ENCODE data around the gene SPOCK3. TPM values are rescaled to one million over a fixed set of nuclear protein-coding genes. Genes with fewer than 3 reads are reported as not detected.

Gene SPOCK3
- polyA plus RNA-seq, 1 experiment, result not detected

DNA sequence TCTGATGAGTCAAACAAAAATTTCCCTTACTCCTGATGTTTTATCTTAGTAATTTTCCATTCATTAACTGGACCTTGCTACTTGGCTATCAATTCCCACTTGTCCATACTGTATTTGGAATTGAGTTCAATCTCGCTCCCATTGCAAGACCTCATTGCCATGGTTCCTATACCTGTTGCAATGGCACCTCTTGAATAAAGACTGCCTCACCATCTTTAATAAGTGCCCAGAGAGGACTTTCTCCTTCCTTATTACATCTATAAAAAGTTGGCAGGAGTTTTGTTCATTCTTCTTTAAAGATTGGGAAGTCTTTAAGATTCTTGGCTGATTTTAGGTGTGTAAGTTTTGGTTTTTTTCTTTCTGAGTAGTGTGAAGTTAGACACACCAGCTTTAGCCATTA, 397.4 kb downstream of the SPOCK3 start:
- Histone ChIP-seq H3K36me3 (ENCODE audit: control insufficient read depth, insufficient read depth, low read length) (no peaks in the 10 kb centered on the region), H3K27me3 (ENCODE audit: control insufficient read depth, insufficient read depth, low read length) (no peaks in the 10 kb centered on the region), H3K4me3 (ENCODE audit: low read depth, low read length) (no peak overlapping the region)
- DNase-seq (ENCODE audit: low read depth), result no peak
- ChIA-PET POLR2A (no interaction called here), CTCF (no interaction called here)
- TF ChIP-seq, protein P1, sequence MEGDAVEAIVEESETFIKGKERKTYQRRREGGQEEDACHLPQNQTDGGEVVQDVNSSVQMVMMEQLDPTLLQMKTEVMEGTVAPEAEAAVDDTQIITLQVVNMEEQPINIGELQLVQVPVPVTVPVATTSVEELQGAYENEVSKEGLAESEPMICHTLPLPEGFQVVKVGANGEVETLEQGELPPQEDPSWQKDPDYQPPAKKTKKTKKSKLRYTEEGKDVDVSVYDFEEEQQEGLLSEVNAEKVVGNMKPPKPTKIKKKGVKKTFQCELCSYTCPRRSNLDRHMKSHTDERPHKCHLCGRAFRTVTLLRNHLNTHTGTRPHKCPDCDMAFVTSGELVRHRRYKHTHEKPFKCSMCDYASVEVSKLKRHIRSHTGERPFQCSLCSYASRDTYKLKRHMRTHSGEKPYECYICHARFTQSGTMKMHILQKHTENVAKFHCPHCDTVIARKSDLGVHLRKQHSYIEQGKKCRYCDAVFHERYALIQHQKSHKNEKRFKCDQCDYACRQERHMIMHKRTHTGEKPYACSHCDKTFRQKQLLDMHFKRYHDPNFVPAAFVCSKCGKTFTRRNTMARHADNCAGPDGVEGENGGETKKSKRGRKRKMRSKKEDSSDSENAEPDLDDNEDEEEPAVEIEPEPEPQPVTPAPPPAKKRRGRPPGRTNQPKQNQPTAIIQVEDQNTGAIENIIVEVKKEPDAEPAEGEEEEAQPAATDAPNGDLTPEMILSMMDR (IDR thresholded peaks at IDR 0.05; ENCODE audit: insufficient read depth, low read depth, low read length), result no peak

DNA sequence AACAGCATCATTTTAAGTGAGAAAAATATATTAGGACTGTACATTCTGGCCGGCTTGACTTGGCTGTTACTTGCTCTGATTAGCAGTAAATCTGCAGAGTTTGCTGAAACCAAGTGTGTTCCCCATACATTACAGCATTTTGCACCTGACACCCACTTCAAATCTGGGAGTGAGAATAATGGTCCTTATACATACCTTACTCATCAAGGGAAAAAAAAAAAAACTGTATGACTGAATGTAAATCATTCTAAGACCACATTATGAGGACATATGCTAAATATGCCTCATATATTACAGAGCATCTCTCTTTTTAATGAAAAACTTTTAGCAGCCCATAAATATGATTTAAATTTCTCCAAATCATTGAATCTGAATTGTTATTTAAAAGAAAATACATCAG, 406.7 kb downstream of the SPOCK3 start:
- no peak for DNase-seq (ENCODE audit: low read depth)
- TF ChIP-seq, protein P1 (IDR thresholded peaks at IDR 0.05; ENCODE audit: insufficient read depth, low read depth, low read length), result no peak
- ChIA-PET CTCF (no interaction called here), POLR2A (no interaction called here)
- H3K27me3 ChIP-seq (ENCODE audit: control insufficient read depth, insufficient read depth, low read length), result no peaks in the 10 kb centered on the region
- no peak overlapping the region for H3K4me3 ChIP-seq (ENCODE audit: low read depth, low read length)
- no peaks in the 10 kb centered on the region for H3K36me3 ChIP-seq (ENCODE audit: control insufficient read depth, insufficient read depth, low read length)

DNA sequence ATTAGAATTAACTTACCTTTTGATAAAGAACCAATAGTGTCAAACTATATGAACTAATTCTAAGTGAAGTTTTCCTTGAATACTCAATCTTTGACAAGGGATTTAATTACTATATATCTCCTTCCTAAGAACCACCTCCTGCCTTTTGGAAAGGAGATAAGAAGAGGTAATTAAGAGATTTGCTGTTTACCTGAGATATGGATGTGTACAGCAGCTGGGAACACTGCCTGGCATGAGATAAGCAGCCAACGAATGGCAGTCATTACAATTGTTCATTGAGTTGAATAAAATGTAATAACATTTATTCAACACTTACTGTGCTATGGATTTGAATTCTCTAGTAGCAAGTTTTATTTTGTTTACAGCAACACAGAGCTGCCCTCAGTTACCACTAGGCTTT, 407.1 kb downstream of the SPOCK3 start:
- TF ChIP-seq, protein P1 (IDR thresholded peaks at IDR 0.05; ENCODE audit: insufficient read depth, low read depth, low read length), result no peak
- POLR2A ChIA-PET, result no interaction called here
- Histone ChIP-seq H3K27me3 (ENCODE audit: control insufficient read depth, insufficient read depth, low read length) (no peaks in the 10 kb centered on the region), H3K4me3 (ENCODE audit: low read depth, low read length) (no peak overlapping the region), H3K36me3 (ENCODE audit: control insufficient read depth, insufficient read depth, low read length) (no peaks in the 10 kb centered on the region)
- CTCF ChIA-PET, result no interaction called here
- no peak for DNase-seq (ENCODE audit: low read depth)

DNA sequence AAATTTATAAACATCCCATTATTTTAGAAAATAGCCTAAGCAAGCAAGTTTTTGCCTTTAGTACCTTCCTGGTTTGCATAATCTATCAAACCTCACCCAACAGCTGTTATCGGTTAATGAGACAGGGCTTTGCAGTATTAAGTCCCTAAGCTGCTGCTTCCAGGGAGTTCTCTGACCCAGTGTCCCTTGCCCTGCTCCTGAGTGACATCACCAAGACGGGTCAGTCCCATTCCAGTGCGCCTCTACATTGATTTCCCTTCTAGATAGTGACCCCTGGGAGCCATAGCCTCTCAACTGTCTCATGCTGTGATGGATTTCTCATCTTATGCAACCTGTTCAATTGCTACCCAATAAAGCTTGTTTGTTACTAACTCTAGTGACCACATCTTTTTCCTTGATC, 410.4 kb downstream of the SPOCK3 start:
- no peak for DNase-seq (ENCODE audit: low read depth)
- no peaks in the 10 kb centered on the region for H3K36me3 ChIP-seq (ENCODE audit: control insufficient read depth, insufficient read depth, low read length)
- no peak overlapping the region for H3K4me3 ChIP-seq (ENCODE audit: low read depth, low read length)
- CTCF ChIA-PET, result no interaction called here
- no peaks in the 10 kb centered on the region for H3K27me3 ChIP-seq (ENCODE audit: control insufficient read depth, insufficient read depth, low read length)
- TF ChIP-seq, protein P1 (IDR thresholded peaks at IDR 0.05; ENCODE audit: insufficient read depth, low read depth, low read length), result no peak
- POLR2A ChIA-PET, result no interaction called here

DNA sequence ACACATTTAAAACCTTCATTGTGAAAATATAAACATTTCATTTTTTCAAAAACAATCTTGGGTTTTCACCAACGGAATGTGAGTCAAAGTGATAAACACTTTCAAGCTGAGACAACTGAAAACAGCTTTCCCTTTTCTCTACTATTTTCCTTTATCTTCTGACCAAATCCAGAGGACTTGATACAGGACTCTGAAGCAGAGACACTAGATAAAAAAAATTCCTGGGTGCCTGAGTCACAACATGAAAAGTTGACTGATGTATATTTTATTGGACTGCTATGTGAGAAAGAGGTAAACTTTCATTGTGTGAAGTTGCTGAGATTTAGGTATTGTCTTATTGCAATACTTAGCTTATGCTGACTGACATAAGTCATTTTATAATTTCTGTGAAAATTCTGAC, 411.2 kb downstream of the SPOCK3 start:
- ChIA-PET POLR2A (no interaction called here), CTCF (no interaction called here)
- Histone ChIP-seq H3K27me3 (ENCODE audit: control insufficient read depth, insufficient read depth, low read length) (no peaks in the 10 kb centered on the region), H3K36me3 (ENCODE audit: control insufficient read depth, insufficient read depth, low read length) (no peaks in the 10 kb centered on the region), H3K4me3 (ENCODE audit: low read depth, low read length) (no peak overlapping the region)
- DNase-seq (ENCODE audit: low read depth), result no peak
- TF ChIP-seq, protein P1 (IDR thresholded peaks at IDR 0.05; ENCODE audit: insufficient read depth, low read depth, low read length), result no peak

Data from BJ (cell line).